Bronchial epithelial cell (primary cell): ENCODE data around the gene MTERF1. TPM values are rescaled to one million over a fixed set of nuclear protein-coding genes. Genes with fewer than 3 reads are reported as not detected.

Source experiments
- DNase-seq: peaks from one replicate; pipeline ENCODE4 v3.0.0-alpha.2; 2010; ENCODE audit warnings: low read depth
- FAIRE-seq: peaks from 2 replicates; lab custom pipeline; 2011; peaks lifted over from hg19 to GRCh38; lab: Jason Lieb, UNC
- H3K27me3 ChIP-seq: 2 replicates; pipeline ENCODE4 v1.5.1; 2011; ENCODE audit warnings: low read length; ENCODE audit not compliant: control insufficient read depth, insufficient read depth
- H3K36me3 ChIP-seq: 2 replicates; pipeline ENCODE4 v1.5.1; 2011; ENCODE audit warnings: low read length; ENCODE audit not compliant: control insufficient read depth, insufficient read depth
- H3K4me3 ChIP-seq: 2 replicates; pipeline ENCODE4 v1.5.1; 2011; ENCODE audit warnings: mild to moderate bottlenecking, low read depth, low read length, control low read depth
- total RNA-seq: library from RNA; depleted of rRNA; stranded (reverse); fragments of >200 nt; gene quantifications from 2 replicates; pipeline ENCODE4 v1.2.1, GENCODE V29; 2014
- TF ChIP-seq, protein P1 (sequence below): IDR thresholded peaks from 2 replicates; pipeline ENCODE4 v1.5.1; 2011; ENCODE audit warnings: mild to moderate bottlenecking, moderate library complexity, low read length, control low read depth, inconsistent platforms; ENCODE audit not compliant: insufficient read depth, severe bottlenecking

Gene MTERF1
- total RNA-seq, 1 donor from 2014 or later = 10.3 TPM

DNA sequence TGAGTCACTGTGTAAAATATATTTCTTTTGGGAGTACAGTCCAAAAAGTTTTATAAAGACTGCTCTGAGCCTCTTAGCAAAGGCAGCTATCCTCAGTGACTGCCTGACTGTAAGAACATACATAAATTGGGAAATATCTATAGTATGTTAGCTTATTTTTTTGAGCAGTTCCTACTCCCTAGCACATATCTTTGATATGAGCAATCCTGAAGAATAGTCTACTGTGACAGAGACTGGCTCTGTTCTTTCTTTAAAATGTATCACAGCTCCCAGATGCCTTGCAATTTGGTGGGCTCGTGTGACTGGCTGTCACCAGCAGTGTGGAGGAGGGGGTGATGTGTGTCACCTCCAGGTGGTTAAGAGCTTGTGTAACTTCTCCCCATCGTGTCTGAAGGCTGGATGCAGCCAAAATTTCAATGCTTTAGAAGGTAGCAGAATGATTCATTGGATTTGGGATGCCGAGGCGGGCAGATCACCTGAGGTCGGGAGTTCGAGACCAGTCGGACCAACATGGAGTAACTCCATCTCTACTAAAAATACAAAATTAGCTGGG is 47.9 kb downstream of the MTERF1 start:
- Histone ChIP-seq H3K27me3 (no peaks in the 10 kb centered on the region), H3K36me3 (no peaks in the 10 kb centered on the region), H3K4me3 (no peak overlapping the region)
- FAIRE-seq (no peak), DNase-seq (no peak)
- TF ChIP-seq, protein P1, sequence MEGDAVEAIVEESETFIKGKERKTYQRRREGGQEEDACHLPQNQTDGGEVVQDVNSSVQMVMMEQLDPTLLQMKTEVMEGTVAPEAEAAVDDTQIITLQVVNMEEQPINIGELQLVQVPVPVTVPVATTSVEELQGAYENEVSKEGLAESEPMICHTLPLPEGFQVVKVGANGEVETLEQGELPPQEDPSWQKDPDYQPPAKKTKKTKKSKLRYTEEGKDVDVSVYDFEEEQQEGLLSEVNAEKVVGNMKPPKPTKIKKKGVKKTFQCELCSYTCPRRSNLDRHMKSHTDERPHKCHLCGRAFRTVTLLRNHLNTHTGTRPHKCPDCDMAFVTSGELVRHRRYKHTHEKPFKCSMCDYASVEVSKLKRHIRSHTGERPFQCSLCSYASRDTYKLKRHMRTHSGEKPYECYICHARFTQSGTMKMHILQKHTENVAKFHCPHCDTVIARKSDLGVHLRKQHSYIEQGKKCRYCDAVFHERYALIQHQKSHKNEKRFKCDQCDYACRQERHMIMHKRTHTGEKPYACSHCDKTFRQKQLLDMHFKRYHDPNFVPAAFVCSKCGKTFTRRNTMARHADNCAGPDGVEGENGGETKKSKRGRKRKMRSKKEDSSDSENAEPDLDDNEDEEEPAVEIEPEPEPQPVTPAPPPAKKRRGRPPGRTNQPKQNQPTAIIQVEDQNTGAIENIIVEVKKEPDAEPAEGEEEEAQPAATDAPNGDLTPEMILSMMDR = no peak

DNA sequence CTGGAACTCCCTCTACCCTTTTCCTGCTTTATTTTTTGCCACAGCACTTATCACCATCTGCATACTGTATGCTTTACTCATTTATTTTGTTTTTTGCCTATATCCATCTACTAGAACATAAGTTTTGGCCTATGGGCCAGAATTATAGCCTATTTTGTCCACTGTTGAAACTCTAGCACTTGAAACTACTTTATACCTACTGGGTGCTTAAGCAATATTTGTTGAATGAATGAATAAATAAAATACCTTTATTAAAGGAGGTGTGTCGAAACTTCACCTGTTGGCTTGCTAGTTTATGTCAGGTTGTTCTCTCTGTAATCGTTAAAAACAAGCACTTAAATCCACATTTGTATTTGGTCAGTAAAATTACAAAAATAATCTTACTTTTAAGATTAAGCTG is 53.3 kb downstream of the MTERF1 start:
- H3K36me3 ChIP-seq = no peaks in the 10 kb centered on the region
- FAIRE-seq (no peak), DNase-seq (no peak)
- no peak overlapping the region for H3K4me3 ChIP-seq
- TF ChIP-seq, protein P1 = no peak
- H3K27me3 ChIP-seq = no peaks in the 10 kb centered on the region

DNA sequence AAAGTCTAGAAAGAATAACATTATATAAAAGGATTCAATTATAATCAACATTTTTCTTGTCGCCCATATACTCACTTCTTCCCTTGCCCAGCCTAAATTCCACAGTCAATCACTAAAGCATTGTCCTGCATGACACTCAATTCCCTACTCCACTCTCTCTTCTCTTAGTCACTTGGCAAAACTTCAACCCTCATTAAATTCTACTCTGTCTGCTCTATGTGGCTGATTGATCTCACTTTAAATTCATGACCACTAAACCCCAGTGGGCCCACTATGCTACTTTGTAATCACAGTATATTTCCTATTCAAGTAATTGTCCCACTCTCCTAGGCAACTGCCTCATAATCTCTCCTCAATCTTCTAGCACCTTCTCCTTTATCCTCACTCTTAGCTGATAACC is 54.1 kb downstream of the MTERF1 start:
- no peaks in the 10 kb centered on the region for H3K36me3 ChIP-seq
- FAIRE-seq (no peak), DNase-seq (no peak)
- H3K27me3 ChIP-seq = no peaks in the 10 kb centered on the region
- TF ChIP-seq, protein P1 = no peak
- no peak overlapping the region for H3K4me3 ChIP-seq

DNA sequence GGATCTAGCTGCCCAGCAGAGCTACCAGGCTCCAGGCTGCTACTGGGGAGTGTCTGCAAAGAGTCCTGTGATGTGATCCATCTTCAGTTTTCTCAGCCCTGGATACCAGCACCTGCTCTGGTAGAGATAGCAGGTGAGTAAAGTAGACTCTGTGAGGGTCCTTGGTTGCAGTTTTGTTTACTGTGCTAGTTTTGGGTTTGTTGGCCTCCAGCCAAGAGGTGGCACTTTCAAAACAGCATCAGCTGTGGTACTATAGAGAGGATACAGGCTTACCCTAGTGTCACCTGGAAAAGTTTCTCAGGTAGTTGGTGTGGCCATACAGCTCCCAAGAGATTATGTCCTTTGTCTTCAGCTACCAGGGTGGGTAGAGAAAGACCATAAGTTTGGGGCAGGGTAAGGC is 56.3 kb downstream of the MTERF1 start:
- no peak for DNase-seq
- H3K27me3 ChIP-seq = no peaks in the 10 kb centered on the region
- no peak for FAIRE-seq

More for the DNA sequence above, 56.3 kb downstream of the MTERF1 start:
- TF ChIP-seq, protein P1 = no peak
- H3K36me3 ChIP-seq = no peaks in the 10 kb centered on the region
- H3K4me3 ChIP-seq = no peak overlapping the region

Other genes with a start within 250 kb of the MTERF1 start
- gene AKAP9, start 60.2 kb upstream of the MTERF1 start, total RNA-seq = 34.5 and 38.8 TPM in 2 replicates